Measurements from ENCODE around the gene SLC10A7.

SLC10A7 gene

DNA sequence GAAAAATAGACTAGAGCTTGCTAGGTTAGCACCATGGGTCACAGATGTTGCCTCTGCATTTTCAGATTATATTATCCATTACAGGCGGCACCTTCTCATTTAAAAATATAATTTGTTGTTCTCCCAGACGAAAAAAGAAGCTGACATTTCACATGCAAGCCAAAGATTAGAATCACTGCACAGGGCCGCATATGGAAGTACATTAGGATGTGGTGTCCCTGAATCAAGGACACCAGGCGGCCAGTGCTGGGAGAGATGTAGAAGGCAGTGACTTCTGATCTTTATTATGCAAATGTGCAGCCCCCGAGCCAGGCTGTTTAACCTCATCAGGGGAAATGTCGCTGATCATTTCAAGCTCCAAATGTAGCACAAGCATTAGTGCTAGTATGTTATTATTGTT, 284.6 kb downstream of the SLC10A7 start:
- H4K8ac ChIP-seq (ENCODE audit: low read length), result no peak overlapping the region
- no peak overlapping the region for H2BK5ac ChIP-seq (ENCODE audit: low read depth, low read length, poor library complexity, severe bottlenecking)
- no peak overlapping the region for H2AFZ ChIP-seq (ENCODE audit: low read depth, low read length)
- no peak for DNase-seq
- H3K36me3 ChIP-seq (ENCODE audit: control insufficient read depth in 1 of 2, insufficient read depth in 2 of 2, low read depth in 1 of 2, low read length in 2 of 2), result no peaks in the 10 kb centered on the region
- no peak overlapping the region for H3K4ac ChIP-seq (ENCODE audit: low read depth in 1 of 2, low read length in 2 of 2)
- no peaks in the 10 kb centered on the region for H3K79me1 ChIP-seq (replicated peaks; ENCODE audit: low read length, poor library complexity, severe bottlenecking)
- H2BK12ac ChIP-seq (ENCODE audit: low read length in 2 of 2), result no peak overlapping the region
- no peak overlapping the region for H3K27ac ChIP-seq (ENCODE audit: low read length, poor library complexity, severe bottlenecking)
- H3K4me3 ChIP-seq (ENCODE audit: insufficient read depth in 1 of 2, low read depth in 1 of 2, low read length in 2 of 2), result no peak overlapping the region
- H3K14ac ChIP-seq (ENCODE audit: low read length in 2 of 2), result no peak overlapping the region
- peaks cover 3% of the 10 kb centered on the region for H3K9me3 ChIP-seq (ENCODE audit: control insufficient read depth, low read length)
- no peak overlapping the region for H2BK120ac ChIP-seq (ENCODE audit: low read depth, low read length)
- no peak overlapping the region for H3K23ac ChIP-seq (ENCODE audit: low read length in 2 of 2)
- no peak overlapping the region for H3K9ac ChIP-seq (ENCODE audit: low read length)
- H3K27me3 ChIP-seq (ENCODE audit: control insufficient read depth in 1 of 2, insufficient read depth in 1 of 2, low read length in 2 of 2), result no peaks in the 10 kb centered on the region
- WGBS, result 81% methylated on average over 6 of the region's 6 CpGs
- no peak overlapping the region for H3K18ac ChIP-seq (ENCODE audit: low read depth in 1 of 2, low read length in 2 of 2)
- peaks cover 3% of the 10 kb centered on the region for H3K4me1 ChIP-seq (ENCODE audit: control insufficient read depth, insufficient read depth, low read depth, low read length)
- no peak overlapping the region for H2BK15ac ChIP-seq (ENCODE audit: low read depth, poor library complexity, severe bottlenecking)
- no peak overlapping the region for H4K91ac ChIP-seq (ENCODE audit: low read length)
- no peak overlapping the region for H3K4me2 ChIP-seq (ENCODE audit: low read length, poor library complexity, severe bottlenecking)
- no peak overlapping the region for H2AK5ac ChIP-seq (ENCODE audit: low read length, severe bottlenecking)

DNA sequence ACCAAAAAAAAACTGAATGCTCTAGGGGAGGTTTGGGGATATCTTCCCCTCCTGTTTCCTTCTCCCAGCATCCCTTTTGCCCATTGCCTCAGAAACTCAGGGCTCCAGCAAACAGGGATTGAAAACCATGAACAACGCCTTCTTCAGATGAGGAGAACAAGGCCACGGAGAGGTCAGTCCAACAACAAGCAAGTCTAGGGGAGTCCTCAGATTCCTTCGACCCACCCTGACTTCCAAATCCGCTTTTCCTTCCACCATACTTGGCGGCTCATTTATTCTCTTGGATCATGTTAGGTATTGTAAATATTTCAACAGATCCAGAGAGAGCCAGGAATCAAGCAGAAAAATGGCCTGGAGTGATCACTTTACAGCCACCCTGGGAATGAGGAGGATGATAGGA, 285.5 kb downstream of the SLC10A7 start:
- H3K36me3 ChIP-seq (ENCODE audit: control insufficient read depth in 1 of 2, insufficient read depth in 2 of 2, low read depth in 1 of 2, low read length in 2 of 2), result no peaks in the 10 kb centered on the region
- no peak overlapping the region for H3K18ac ChIP-seq (ENCODE audit: low read depth in 1 of 2, low read length in 2 of 2)
- no peak overlapping the region for H3K23ac ChIP-seq (ENCODE audit: low read length in 2 of 2)
- no peaks in the 10 kb centered on the region for H3K27me3 ChIP-seq (ENCODE audit: control insufficient read depth in 1 of 2, insufficient read depth in 1 of 2, low read length in 2 of 2)
- 100% methylated on average over 2 of the region's 5 CpGs for WGBS
- H3K27ac ChIP-seq (ENCODE audit: low read length, poor library complexity, severe bottlenecking), result no peak overlapping the region
- DNase-seq, result no peak
- peaks cover 7% of the 10 kb centered on the region for H3K9me3 ChIP-seq (ENCODE audit: control insufficient read depth, low read length)
- H3K4me2 ChIP-seq (ENCODE audit: low read length, poor library complexity, severe bottlenecking), result no peak overlapping the region
- no peaks in the 10 kb centered on the region for H3K4me1 ChIP-seq (ENCODE audit: control insufficient read depth, insufficient read depth, low read depth, low read length)
- no peaks in the 10 kb centered on the region for H3K79me1 ChIP-seq (replicated peaks; ENCODE audit: low read length, poor library complexity, severe bottlenecking)
- no peak overlapping the region for H2BK15ac ChIP-seq (ENCODE audit: low read depth, poor library complexity, severe bottlenecking)
- H2AFZ ChIP-seq (ENCODE audit: low read depth, low read length), result no peak overlapping the region
- no peak overlapping the region for H3K4ac ChIP-seq (ENCODE audit: low read depth in 1 of 2, low read length in 2 of 2)
- H3K9ac ChIP-seq (ENCODE audit: low read length), result no peak overlapping the region
- peak overlapping the region; percentile 0 to 4 for H2BK12ac ChIP-seq (ENCODE audit: low read length in 2 of 2)
- no peak overlapping the region for H4K8ac ChIP-seq (ENCODE audit: low read length)
- no peak overlapping the region for H2AK5ac ChIP-seq (ENCODE audit: low read length, severe bottlenecking)
- no peak overlapping the region for H2BK5ac ChIP-seq (ENCODE audit: low read depth, low read length, poor library complexity, severe bottlenecking)
- no peak overlapping the region for H3K4me3 ChIP-seq (ENCODE audit: insufficient read depth in 1 of 2, low read depth in 1 of 2, low read length in 2 of 2)
- H3K14ac ChIP-seq (ENCODE audit: low read length in 2 of 2), result no peak overlapping the region
- no peak overlapping the region for H2BK120ac ChIP-seq (ENCODE audit: low read depth, low read length)
- H4K91ac ChIP-seq (ENCODE audit: low read length), result no peak overlapping the region

DNA sequence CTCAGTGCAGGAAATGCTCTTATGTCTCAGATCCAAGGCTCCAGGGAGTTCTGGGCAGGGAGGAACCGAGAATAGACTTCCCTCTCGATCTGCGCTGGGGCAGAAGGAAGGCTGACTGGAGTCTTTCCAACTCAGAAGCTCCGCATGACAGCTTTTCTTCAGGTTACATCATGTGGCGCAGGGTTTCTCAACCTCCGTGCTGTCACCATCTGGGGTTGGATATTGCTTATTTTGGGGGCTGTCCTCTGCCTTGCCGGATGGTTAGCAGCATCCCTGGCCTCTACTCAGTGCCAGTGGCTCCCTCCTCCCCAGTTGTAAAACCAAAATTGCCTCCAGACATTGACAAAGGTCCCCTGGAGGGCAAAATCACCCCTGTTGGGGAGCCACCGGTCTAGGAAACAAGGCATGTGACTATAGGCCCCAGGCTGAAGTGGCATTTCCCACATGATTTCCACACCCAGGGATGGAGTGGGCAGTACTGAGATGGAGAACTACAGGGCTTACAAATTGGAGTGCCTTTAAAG, 286.0 kb downstream of the SLC10A7 start:
- WGBS, result 86% methylated on average over 7 of the region's 8 CpGs
- peak overlapping the region; percentile 3 to 94 for H2BK12ac ChIP-seq (ENCODE audit: low read length in 2 of 2)
- H3K36me3 ChIP-seq (ENCODE audit: control insufficient read depth in 1 of 2, insufficient read depth in 2 of 2, low read depth in 1 of 2, low read length in 2 of 2), result no peaks in the 10 kb centered on the region
- no peak overlapping the region for H2AFZ ChIP-seq (ENCODE audit: low read depth, low read length)
- H3K9ac ChIP-seq (ENCODE audit: low read length), result no peak overlapping the region
- no peak overlapping the region for H3K23ac ChIP-seq (ENCODE audit: low read length in 2 of 2)
- H2BK5ac ChIP-seq (ENCODE audit: low read depth, low read length, poor library complexity, severe bottlenecking), result no peak overlapping the region
- H3K18ac ChIP-seq (ENCODE audit: low read depth in 1 of 2, low read length in 2 of 2), result peak overlapping the region; percentile 13 to 49
- H3K4ac ChIP-seq (ENCODE audit: low read depth in 1 of 2, low read length in 2 of 2), result no peak overlapping the region
- peak overlapping the region; percentile 64 for H2BK120ac ChIP-seq (ENCODE audit: low read depth, low read length)
- H4K91ac ChIP-seq (ENCODE audit: low read length), result peak overlapping the region; percentile 59
- H3K9me3 ChIP-seq (ENCODE audit: control insufficient read depth, low read length), result peaks cover 7% of the 10 kb centered on the region
- H3K14ac ChIP-seq (ENCODE audit: low read length in 2 of 2), result no peak overlapping the region
- no peak overlapping the region for H3K27ac ChIP-seq (ENCODE audit: low read length, poor library complexity, severe bottlenecking)
- peak overlapping the region; percentile 55 for H4K8ac ChIP-seq (ENCODE audit: low read length)
- no peak overlapping the region for H2BK15ac ChIP-seq (ENCODE audit: low read depth, poor library complexity, severe bottlenecking)
- H3K4me3 ChIP-seq (ENCODE audit: insufficient read depth in 1 of 2, low read depth in 1 of 2, low read length in 2 of 2), result no peak overlapping the region
- H2AK5ac ChIP-seq (ENCODE audit: low read length, severe bottlenecking), result no peak overlapping the region
- no peaks in the 10 kb centered on the region for H3K79me1 ChIP-seq (replicated peaks; ENCODE audit: low read length, poor library complexity, severe bottlenecking)
- no peaks in the 10 kb centered on the region for H3K4me1 ChIP-seq (ENCODE audit: control insufficient read depth, insufficient read depth, low read depth, low read length)
- no peak overlapping the region for H3K4me2 ChIP-seq (ENCODE audit: low read length, poor library complexity, severe bottlenecking)
- no peaks in the 10 kb centered on the region for H3K27me3 ChIP-seq (ENCODE audit: control insufficient read depth in 1 of 2, insufficient read depth in 1 of 2, low read length in 2 of 2)
- peak; percentile 26 for DNase-seq

DNA sequence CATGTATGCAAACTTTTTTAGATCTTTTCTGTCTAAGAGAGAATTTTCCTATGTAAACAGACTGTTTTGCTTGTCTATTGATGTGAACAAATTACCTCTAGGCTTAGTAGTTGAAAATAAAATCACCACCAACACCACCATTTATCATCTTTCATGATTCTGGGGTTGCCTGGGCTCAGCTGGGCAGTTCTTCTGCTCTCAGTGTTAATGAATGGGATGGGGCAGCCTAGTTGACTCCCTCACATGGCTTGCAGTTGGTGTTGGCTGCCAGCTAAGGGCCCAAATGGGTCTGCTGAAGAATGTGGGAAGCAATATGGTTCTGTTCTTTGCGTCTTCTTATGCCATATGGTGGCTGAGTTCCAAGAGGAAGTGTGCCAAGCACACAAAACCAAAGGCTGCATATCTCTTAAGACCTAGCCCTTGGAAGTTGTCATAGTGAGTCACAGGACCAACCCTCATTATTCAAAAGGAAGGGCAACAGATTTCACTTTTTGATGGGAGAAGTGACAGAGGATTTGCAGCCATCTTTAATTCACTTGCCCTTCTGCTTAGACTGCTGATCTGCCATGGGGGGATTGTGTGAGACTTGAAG, 289.5 kb downstream of the SLC10A7 start:
- Histone ChIP-seq H4K91ac (ENCODE audit: low read length) (no peak overlapping the region), H3K27me3 (ENCODE audit: control insufficient read depth in 1 of 2, insufficient read depth in 1 of 2, low read length in 2 of 2) (no peaks in the 10 kb centered on the region), H3K36me3 (ENCODE audit: control insufficient read depth in 1 of 2, insufficient read depth in 2 of 2, low read depth in 1 of 2, low read length in 2 of 2) (no peaks in the 10 kb centered on the region), H4K8ac (ENCODE audit: low read length) (no peak overlapping the region), H3K79me1 (replicated peaks; ENCODE audit: low read length, poor library complexity, severe bottlenecking) (no peaks in the 10 kb centered on the region), H3K9me3 (ENCODE audit: control insufficient read depth, low read length) (peaks cover 7% of the 10 kb centered on the region), H3K18ac (ENCODE audit: low read depth in 1 of 2, low read length in 2 of 2) (no peak overlapping the region), H2BK12ac (ENCODE audit: low read length in 2 of 2) (no peak overlapping the region), H2AK5ac (ENCODE audit: low read length, severe bottlenecking) (no peak overlapping the region), H3K27ac (ENCODE audit: low read length, poor library complexity, severe bottlenecking) (no peak overlapping the region), H3K23ac (ENCODE audit: low read length in 2 of 2) (no peak overlapping the region), H2AFZ (ENCODE audit: low read depth, low read length) (no peak overlapping the region), H3K4me1 (ENCODE audit: control insufficient read depth, insufficient read depth, low read depth, low read length) (no peaks in the 10 kb centered on the region), H3K4ac (ENCODE audit: low read depth in 1 of 2, low read length in 2 of 2) (no peak overlapping the region), H3K4me3 (ENCODE audit: insufficient read depth in 1 of 2, low read depth in 1 of 2, low read length in 2 of 2) (no peak overlapping the region), H3K14ac (ENCODE audit: low read length in 2 of 2) (no peak overlapping the region), H3K4me2 (ENCODE audit: low read length, poor library complexity, severe bottlenecking) (no peak overlapping the region), H3K9ac (ENCODE audit: low read length) (no peak overlapping the region), H2BK15ac (ENCODE audit: low read depth, poor library complexity, severe bottlenecking) (no peak overlapping the region), H2BK5ac (ENCODE audit: low read depth, low read length, poor library complexity, severe bottlenecking) (no peak overlapping the region), H2BK120ac (ENCODE audit: low read depth, low read length) (no peak overlapping the region)
- WGBS, result 91% methylated on average over 1 of the region's 1 CpG
- DNase-seq, result no peak

Measured in mesenchymal stem cell (in vitro differentiated cells and primary cell).